HG02571 (cell line): ENCODE data around the gene FAM236B.
"Not testable (repeated sequence)": the region's sequence is repeated elsewhere in the genome, so short reads cannot be mapped to it uniquely, and the experiment has no call there.

Experiments
- ATAC-seq: cut with Tn5 transposase; IDR thresholded peaks from one replicate; pipeline ENCODE4 v1.9.1; 2021; ENCODE audit warnings: mild to moderate bottlenecking, moderate library complexity; ENCODE audit not compliant: unreplicated experiment

Gene FAM236B

GRCh38 chrX:72782560-72782959 is at the start of gene FAM236B:
Gene FAM236B (minus strand): TSS chrX:72782660. CDS start chrX:72782560, 100 bp downstream.
- ATAC-seq: not testable (repeated sequence)

GRCh38 chrX:72830701-72831100 is 48.2 kb upstream of the FAM236B start:
- ATAC-seq: not testable (repeated sequence)

GRCh38 chrX:72808110-72808509 is 25.6 kb upstream of the FAM236B start, which contains the start of gene FAM236D:
Gene FAM236D (minus strand): TSS chrX:72808210. CDS start chrX:72808110, 100 bp downstream.
- not testable (repeated sequence) for ATAC-seq

DNA sequence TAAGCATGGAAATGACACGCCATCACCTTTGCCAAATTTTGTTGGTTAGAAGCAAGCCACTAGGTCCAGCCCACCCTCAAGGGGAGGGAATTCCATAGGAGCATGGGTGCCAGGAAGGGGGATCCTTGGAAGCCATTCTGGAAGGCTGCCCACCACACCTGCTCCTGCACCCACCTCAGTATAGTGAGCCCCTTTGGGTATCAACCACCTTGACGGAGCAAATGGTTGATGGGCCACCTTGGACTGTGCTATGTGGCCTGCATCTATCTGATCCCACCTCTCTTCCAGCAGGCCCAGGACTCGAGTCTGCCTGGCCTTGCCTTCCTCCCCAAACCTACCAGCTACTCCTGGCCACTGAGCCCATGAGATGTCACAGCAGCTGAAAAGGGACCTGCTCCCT is 7.9 kb upstream of the FAM236B start:
- not testable (repeated sequence) for ATAC-seq

- not testable (repeated sequence) for ATAC-seq
These were observed 5.7 kb upstream of the FAM236B start for GRCh38 chrX:72788142-72788541.

DNA sequence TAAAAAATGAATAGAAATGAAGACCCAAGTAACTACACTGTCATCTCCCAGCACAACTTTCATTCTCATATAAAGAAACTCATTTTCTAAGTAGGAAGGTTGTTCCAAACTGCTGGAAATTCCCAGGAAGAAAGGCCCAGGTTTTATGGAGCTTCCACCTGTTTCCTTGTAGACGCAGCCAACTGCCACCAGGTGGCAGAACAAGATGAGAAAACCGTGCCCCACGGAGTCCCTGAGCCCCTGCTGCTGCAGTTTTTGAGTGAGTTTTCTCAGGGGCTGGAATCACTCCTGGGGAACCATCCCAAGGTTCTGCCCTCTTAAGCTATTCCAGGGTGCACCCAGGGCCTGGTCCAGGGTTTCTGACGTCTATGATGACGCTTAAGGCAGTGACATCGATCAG is 1.5 kb upstream of the FAM236B start:
- not testable (repeated sequence) for ATAC-seq

DNA sequence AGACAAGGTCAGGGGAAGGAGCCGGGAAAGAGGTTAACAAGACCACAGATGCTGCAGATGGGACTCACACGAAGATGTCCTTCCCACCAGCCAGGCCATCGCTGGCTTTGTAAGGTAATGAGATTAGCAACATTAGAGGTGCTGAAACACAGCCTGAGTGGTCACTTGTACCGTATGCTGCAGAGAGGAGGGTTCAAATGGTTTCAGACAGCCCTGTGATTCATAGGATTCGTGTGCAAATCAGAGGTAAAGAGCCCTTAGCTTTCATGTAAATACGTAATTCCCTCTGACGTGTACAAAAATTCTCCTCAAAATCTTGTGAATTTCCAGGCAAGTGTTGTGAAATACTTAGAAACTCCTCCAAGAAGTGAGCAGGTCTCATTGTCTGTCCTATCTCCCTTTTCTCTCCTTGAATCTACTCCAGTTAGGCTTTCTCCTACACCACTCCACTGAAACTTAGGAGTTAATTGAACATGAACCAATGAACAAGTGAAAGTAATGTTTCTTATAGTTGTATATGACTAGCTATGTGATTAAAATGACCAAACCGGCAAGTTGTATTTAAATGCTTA is 991 bp upstream of the FAM236B start:
- not testable (repeated sequence) for ATAC-seq

- not testable (repeated sequence) for ATAC-seq
These were observed 4.3 kb downstream of the FAM236B start for GRCh38 chrX:72778146-72778545.

DNA sequence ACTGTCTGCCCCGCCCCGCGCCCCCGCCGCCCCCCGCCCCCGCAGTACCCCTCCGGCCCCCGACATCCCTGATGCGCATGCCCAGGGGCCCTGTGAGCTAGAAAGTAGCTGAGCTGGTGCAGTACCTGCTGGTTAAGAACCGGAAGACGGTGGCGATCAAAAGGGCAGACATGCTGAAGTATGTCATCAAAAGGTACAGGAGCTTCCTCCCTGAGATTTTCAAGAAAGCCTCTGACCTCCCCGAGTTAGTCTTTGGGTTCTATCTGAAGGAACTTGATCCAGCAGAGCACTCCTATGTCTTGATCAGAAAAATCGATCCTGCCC is 5.0 kb downstream of the FAM236B start:
- ATAC-seq: peak; percentile 61

- ATAC-seq: peak; percentile 67
These were observed 5.6 kb downstream of the FAM236B start, which contains the start of gene DMRTC1B for GRCh38 chrX:72776653-72777466. Gene DMRTC1B (plus strand): TSS chrX:72776890. CDS start chrX:72845136, 68,246 bp downstream.

- not testable (repeated sequence) for ATAC-seq
These were observed 22.0 kb downstream of the FAM236B start for GRCh38 chrX:72760454-72760853.

- ATAC-seq: not testable (repeated sequence)
These were observed 33.9 kb downstream of the FAM236B start for GRCh38 chrX:72748545-72748944.

- not testable (repeated sequence) for ATAC-seq
These were observed 36.9 kb downstream of the FAM236B start for GRCh38 chrX:72745546-72745945.

GRCh38 chrX:72735561-72735960 is 46.9 kb downstream of the FAM236B start:
- no peak for ATAC-seq

DNA sequence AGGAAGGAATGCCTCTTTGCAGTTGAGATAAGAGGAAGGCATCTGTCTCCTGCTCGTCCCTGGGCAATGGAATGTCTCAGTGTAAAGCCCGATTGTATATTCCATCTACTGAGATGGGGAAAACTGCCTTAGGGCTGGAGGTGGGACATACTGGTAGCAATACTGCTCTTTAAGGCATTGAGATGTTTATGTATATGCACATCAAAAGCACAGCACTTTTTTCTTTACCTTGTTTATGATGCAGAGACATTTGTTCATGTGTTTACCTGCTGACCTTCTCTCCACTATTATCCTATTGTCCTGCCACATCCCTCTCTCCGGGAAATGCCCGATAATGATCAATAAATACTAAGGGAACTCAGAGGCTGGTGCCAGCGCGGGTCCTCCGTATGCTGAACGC is 48.8 kb downstream of the FAM236B start:
- not testable (repeated sequence) for ATAC-seq
